GM20000 (cell line): ENCODE measurements around the gene MAP3K5.

Experiments used
- DNase-seq: peaks from one replicate; pipeline ENCODE4 v3.0.0; 2012; ENCODE audit warnings: low spot score
- CTCF ChIP-seq: IDR thresholded peaks from 2 replicates; pipeline ENCODE4 v1.5.1; 2012; ENCODE audit warnings: mild to moderate bottlenecking, control low read depth; ENCODE audit errors: extremely low read depth, missing control alignments

The MAP3K5 gene

DNA sequence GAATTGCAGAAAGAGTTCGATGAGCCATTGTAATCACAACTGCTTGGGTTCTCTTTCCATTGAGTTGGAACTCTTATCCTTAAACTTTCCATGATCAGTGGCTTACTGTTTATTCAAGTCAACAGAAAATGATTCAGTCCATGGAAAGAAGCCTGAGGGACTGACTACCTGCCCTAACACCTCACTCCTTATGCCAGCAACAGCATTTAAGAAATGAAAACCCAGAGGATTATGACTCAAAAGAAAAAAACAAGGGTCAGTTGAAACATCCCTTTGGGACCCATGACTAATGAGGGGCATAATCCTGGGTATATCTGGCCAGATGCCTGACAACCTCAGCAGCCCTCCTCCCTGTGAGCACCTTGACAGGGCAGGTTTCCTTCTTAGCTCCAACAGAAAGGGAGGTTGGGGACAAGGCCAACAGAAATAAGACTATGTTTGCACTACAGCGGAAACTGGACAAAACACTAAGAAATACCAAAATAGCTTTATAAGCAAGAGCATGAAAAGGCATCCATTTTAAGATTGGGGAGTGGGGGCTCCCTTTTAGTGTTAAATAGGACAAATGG is 106.7 kb downstream of the MAP3K5 start:
- DNase-seq: no peak
- no peak for TF ChIP-seq CTCF

DNA sequence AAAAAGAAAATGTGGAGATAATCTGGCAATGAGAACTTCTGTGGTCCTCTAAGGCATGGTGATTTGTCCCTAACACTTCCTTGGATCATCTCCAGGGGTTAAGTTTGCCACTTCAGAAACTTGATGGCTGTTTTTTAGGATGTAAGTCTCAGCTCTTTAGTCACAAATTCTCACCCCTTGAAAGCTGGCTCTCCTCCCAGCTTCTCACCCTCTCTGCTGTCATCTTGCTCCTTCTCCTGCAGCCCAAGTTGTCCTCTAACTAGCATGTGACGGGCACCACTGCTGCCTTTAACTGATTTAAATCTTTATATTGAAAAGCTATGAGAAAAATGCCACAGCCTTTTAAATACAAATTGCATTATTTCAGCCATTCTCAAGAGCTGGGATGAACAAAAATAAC is 107.8 kb downstream of the MAP3K5 start:
- no peak for DNase-seq
- no peak for TF ChIP-seq CTCF

GRCh38 chr6:136683209-136683941 is 108.9 kb downstream of the MAP3K5 start:
- no peak for DNase-seq
- TF ChIP-seq CTCF: no peak

DNA sequence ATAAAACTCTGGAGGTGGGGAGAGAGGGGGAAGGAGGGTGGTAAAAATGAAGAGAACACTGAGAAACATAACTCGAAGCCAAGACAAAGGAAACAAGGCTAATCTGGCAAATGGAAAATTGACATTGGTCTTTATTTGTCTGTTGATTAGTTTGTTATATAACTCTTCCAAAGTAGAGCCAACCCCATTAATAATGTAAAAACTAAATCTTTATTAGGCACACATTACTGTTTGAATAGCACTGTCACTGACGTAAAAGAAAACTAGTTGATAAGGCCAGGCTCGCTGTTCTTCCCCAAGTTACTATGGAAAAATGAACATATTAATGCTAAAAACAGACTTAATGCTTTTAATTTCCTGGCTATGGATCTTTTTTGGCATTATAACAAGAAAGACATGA is 110.0 kb downstream of the MAP3K5 start:
- TF ChIP-seq CTCF: no peak

GRCh38 chr6:136677822-136678221 is 114.5 kb downstream of the MAP3K5 start:
- no peak for DNase-seq
- TF ChIP-seq CTCF: no peak

More for the DNA sequence above, 110.0 kb downstream of the MAP3K5 start:
- DNase-seq: no peak

GRCh38 chr6:136677344-136677743 is 114.9 kb downstream of the MAP3K5 start:
- TF ChIP-seq CTCF: no peak
- DNase-seq: no peak

- no peak for DNase-seq
- TF ChIP-seq CTCF: no peak
Measured at GRCh38 chr6:136676075-136676474, 116.2 kb downstream of the MAP3K5 start.
